Gastroesophageal sphincter (tissue), 3 donors: ENCODE data around the gene KLHDC3.

Source experiments
- CTCF ChIP-seq, 4 experiments: fragments of 200-600 bp in 2 of 4; fragments of 450-650 bp in 2 of 4; sonication (generic) in 1 of 4; IDR thresholded peaks; one replicate each; pipeline ENCODE4 v1.5.1; 2017 to 2019; ENCODE audit warnings: antibody characterized with exemption in 4 of 4, mild to moderate bottlenecking in 2 of 4, moderate library complexity in 2 of 4
- EP300 ChIP-seq: sonication (generic); formaldehyde crosslinking; IDR thresholded peaks from one replicate; pipeline ENCODE4 v1.6.1; 2017; ENCODE audit warnings: antibody characterized with exemption, mild to moderate bottlenecking

- no peak for TF ChIP-seq CTCF (IDR thresholded peaks at IDR 0.05)
- TF ChIP-seq EP300: no peak
These were observed 39.0 kb upstream of the KLHDC3 start for GRCh38 chr6:42974919-42975505.
